Stimulated activated CD8-positive, alpha-beta memory T cell treated with anti-CD3 and anti-CD28 coated beads, Interleukin-4, amount 100 ng/mL, for 4 hours (primary cell): ENCODE results near the gene ZNF790.
A peak's percentile ranks its signal among the peaks of the same experiment; 100 is the strongest.
"Not testable (repeated sequence)": the region's sequence is repeated elsewhere in the genome, so short reads cannot be mapped to it uniquely, and the experiment has no call there.

Experiments used
- DNase-seq, 2 donors: peaks; one replicate each; pipeline ENCODE4 v3.0.0-alpha.2; 2020; ENCODE audit warnings: low read depth in 2 of 2, low spot score in 1 of 2

The ZNF790 gene

GRCh38 chr19:36837906-36838783, at the start of gene ZNF790:
Gene ZNF790 (minus strand): TSS chr19:36838387. CDS start chr19:36825619, 12,768 bp downstream.
- DNase-seq, result peak; percentile 60 to 61

GRCh38 chr19:36876993-36877938, 39.1 kb upstream of the ZNF790 start:
- DNase-seq, result no peak

- no peak for DNase-seq
Observed at GRCh38 chr19:36851898-36852297, 13.7 kb upstream of the ZNF790 start.

- peak; percentile 57 to 68 for DNase-seq
Observed at GRCh38 chr19:36850559-36851442, 12.6 kb upstream of the ZNF790 start, which contains the start of gene ZNF345. Gene ZNF345 (plus strand): TSS chr19:36850876. CDS start chr19:36876831, 25,955 bp downstream.

- DNase-seq, result peak; percentile 74 to 83
Observed at GRCh38 chr19:36849701-36850558, 11.7 kb upstream of the ZNF790 start.

- no peak for DNase-seq
Observed at GRCh38 chr19:36847968-36848367, 9.8 kb upstream of the ZNF790 start.

GRCh38 chr19:36838784-36839324, 667 bp upstream of the ZNF790 start:
- DNase-seq, result no peak

- no peak for DNase-seq
Observed at GRCh38 chr19:36837176-36837905, 846 bp downstream of the ZNF790 start.

- no peak for DNase-seq
Observed at GRCh38 chr19:36833430-36833829, 4.8 kb downstream of the ZNF790 start.

- no peak for DNase-seq
Observed at GRCh38 chr19:36821758-36822157, 16.4 kb downstream of the ZNF790 start.

- DNase-seq, result no peak
Observed at GRCh38 chr19:36819130-36819630, 19.0 kb downstream of the ZNF790 start.

GRCh38 chr19:36807029-36807428, 31.2 kb downstream of the ZNF790 start:
- DNase-seq, result no peak

GRCh38 chr19:36805364-36805763, 32.8 kb downstream of the ZNF790 start:
- DNase-seq, result no peak

- DNase-seq, result no peak
Observed at GRCh38 chr19:36797786-36798108, 40.4 kb downstream of the ZNF790 start.

GRCh38 chr19:36796714-36796992, 41.5 kb downstream of the ZNF790 start:
- no peak for DNase-seq

GRCh38 chr19:36791420-36792141, 46.6 kb downstream of the ZNF790 start:
- not testable (repeated sequence) for DNase-seq

GRCh38 chr19:36775768-36776167, 62.4 kb downstream of the ZNF790 start:
- DNase-seq, result no peak

- no peak for DNase-seq
Observed at GRCh38 chr19:36773223-36773579, 65.0 kb downstream of the ZNF790 start.
